HG03354 (cell line): Measurements from ENCODE around the gene SH3TC1.

ENCODE experiments used
- ATAC-seq: cut with Tn5 transposase; IDR thresholded peaks from one replicate; pipeline ENCODE4 v1.9.1; 2021; ENCODE audit warnings: mild to moderate bottlenecking; ENCODE audit not compliant: unreplicated experiment, poor library complexity, severe bottlenecking

SH3TC1 gene

DNA sequence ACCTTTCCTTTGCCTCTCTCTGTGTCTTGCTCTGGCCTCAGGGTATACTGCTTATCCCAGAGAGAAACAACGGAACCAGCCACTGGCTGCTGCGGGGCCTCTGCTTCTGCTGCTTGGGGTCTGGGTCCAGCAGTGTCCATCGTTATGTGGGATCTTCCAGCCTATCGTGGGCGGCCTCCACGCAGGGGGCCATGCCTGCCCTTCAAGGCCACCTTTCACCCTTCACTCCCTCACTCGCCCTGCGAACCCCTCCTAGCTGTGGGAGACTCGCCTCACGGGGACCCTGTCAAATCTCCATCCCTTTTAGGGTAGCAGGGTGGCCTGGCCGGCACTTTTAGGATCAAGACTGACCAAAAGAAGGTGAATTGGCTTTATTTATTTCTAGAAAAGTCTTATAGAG, 21.1 kb upstream of the SH3TC1 start:
- ATAC-seq: no peak

DNA sequence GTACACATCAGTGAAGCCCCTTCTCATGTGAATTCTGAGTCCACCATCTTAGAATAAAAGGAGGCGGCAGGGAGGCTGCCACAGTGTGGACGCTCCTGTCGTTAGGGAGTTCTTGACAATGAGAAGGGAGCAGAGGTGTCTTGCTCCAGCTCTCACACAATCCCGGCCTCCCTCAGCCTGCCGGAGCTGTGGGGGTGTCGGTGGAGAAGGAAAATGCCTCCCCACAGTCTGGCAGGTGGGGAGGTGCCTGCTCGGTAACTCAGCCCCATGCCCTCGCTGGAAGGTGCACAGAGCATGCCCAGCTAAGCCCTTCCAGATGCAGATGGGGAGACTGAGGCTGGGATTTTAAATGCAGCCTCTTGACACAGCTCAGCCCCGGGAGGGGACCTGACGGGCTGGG, 20.0 kb upstream of the SH3TC1 start:
- ATAC-seq: no peak

DNA sequence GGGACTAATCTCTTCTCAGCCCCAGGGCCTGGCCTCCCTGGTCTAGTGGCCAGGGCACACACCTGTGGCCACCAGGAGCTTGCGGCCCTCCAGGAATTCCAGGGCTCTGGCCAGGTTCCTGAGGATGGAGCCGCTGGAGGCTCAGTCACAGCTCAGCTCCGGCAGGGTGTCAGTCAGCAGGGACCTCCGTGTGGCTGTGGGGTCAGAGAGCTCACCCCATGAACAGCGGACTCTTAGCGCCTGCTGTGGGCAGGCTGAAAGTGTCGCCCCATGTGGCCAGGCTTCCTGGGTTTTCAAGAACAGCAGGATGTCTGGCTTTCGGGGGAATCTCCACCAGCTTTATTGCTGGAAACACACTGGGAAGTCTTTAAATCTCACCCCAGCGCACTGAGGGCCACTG, 19.3 kb upstream of the SH3TC1 start:
- no peak for ATAC-seq

DNA sequence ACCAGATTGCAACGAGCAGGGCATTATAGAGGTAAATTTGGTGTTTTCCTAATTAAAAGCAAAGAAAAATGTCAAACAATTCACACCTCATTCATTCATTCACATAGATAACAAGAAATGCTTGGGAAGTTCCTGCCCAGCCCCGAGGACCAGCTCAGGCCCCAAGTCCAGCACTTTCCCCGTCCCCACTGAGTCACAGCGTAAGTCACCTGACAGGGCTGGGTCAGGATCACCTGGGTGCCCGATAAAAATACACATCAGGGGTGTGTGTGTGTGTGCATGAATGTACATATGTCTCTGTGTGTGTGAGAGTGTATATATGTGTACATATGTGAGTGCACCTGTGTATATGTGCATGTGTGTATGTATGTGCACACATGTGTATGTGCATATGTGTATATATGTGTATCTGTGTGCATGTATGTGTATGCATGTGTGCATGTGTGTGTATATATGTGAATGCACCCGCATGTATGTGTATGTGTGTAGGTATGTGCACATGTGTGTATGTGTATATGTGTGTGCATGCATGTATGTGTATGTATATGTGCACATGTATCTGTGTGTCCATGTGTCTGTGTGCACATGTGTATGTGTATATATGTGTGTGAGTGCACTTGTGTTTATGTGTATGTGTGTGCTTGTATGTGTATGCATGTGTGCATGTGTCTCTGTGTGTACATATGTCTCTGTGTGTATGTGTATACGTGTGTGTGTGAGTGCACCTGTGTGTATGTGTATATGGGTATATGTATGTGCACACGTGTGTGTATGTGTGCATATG, 18.6 kb upstream of the SH3TC1 start:
- no peak for ATAC-seq

DNA sequence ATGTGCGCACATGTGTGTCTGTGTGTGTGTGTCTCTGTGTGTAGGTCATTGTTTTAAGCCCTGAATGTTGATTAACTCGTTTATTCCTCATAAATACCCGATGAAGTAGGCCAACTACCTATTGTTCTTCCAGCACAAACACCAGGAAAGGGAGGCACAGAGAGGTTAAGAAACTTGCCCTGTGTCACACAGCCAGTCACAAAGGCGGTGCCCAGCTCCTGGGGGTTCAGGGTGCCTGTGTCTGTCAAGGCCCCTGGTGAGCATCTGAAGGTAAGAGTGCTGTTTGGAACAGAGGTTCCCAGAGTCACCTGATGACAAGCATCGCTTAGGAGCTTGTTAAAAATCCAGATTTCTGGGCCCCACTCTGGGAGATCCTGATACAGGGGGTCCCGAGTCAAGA, 18.0 kb upstream of the SH3TC1 start:
- ATAC-seq: no peak

DNA sequence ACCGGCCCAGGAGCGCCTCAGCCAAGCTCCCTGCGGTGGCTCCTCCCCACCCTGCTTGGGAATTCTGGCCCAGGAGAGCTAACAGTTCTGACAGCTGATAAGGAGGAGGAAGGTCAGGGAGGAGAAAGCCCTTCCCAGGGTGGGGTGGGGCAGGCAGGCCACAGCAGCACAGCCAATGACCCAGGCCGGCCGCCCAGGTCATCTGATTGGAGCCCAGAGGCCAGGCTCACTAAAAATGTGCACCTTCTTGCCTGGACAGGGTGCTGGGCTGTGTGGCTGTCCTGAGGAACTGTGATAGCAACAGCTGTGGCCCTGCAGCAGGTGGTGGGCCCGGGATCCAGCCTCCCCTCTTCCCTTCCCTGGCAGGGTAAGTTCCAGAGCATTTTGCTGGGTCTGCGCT, 17.2 kb upstream of the SH3TC1 start:
- ATAC-seq: no peak

DNA sequence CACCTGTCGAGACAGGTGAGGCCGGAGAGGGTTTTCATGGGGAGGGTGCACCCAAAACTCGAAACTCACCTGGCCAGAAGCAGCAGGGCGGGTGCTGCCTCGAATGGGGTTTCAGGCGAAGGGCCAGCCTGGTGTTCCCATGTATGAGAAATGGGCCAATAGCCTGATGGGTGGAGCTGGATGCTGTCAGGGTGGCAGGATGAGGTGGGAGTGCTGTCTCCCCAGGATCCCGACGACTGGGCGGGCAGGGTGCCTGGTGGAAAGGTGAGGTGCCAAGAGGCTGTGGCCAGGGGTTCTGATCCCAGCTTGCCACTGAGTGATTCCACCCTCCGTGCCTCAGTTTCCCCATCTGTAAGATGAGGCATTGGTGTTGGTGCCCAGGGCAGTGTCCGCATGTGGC, 16.8 kb upstream of the SH3TC1 start:
- no peak for ATAC-seq

DNA sequence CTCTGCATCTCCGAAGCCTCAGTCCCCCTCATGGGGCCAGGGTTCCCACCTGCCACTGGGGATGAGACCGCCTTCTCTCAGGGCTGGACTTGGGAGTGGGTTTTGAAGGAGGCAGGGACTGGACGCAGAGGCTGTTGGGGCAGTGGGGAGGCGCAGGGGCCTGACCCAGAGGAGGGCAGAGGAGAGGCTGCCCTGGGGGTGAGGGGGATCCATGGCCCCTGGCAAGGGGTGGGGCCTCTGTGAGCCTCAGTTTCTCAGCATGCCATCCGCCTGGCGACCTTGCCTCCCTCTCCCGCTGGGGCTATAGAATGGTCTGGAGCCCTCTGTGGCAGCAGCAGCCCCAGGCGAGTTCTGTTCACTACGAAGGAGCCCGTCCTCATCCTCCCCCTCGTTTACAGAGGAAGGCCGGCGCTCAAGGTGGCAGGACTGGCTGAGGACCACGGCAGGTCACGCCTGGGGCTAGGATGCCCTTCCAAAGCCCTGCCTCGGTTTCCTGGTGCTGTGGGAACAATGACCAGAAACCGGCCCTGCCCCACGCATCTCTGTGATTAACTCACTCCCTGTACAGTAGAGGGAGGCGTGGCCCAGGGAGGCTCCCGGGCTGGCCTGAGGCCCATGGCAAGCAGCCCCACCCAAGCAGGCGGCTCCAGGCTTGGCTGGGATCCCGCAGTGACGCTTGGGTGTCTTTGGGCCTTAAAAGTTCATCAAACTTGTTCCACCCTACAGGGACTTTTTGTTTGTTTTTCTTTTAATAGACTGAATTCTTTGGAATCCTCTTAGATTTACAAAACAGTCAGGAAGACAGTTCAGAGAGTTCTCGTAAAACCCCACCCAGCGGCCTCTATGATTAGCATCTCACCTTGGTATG, 16.0 kb upstream of the SH3TC1 start:
- no peak for ATAC-seq

DNA sequence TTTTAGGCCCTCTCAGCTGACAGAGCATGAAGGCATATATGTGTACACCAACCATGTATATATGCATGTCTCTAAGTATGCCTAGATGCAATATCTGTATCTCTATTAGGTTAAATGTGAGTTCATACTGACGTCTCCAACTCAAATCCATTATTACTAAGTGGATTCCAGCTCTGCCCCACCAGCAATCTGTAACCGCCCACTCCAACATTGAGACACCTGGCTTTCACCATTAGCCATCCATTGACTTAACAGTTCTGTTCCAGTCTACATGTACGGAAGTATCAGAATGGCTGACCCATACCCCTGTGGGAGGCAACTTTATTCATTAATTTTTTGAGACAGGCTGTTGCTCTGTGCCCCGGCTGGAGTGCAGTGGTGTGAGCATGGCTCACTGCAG, 15.0 kb upstream of the SH3TC1 start:
- ATAC-seq: no peak

DNA sequence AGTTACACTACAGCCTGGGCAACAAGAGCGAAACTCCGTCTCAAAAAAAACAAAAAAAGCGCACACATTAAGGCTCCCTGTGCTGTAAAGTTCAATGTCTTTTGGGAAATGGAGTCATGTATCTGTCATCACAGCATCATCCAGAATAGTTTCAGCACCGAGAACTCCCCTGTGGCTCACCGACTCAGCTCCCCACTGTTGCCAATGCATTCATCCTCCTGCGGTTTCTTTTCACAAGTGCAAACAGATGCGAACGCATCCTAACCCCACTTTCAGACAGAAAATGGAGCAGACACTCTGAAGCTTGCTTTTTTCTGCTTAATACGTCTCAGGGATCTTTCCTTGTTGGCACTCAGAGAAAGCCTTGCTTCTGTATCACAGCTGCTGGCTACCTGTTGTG, 13.8 kb upstream of the SH3TC1 start:
- ATAC-seq: no peak

DNA sequence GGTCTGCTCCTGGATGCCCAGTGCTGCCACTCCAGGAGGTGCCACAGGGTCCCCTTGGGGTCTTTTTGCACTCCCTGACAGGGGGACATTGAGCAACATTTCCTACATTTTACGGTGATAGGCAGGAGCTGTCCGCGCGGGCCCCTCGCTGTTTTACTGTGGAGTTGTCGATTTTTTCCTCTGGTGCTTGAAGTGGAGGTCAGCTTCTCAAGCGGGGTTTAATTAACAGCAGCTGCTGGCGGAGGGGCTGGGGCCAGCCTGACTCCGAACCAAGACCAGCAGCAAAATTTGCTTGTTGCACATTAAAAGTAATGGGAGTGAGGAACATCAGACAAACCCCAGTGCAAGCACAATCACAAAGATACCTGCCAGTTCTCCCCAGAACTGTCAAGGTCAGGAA, 13.2 kb upstream of the SH3TC1 start:
- ATAC-seq: no peak

DNA sequence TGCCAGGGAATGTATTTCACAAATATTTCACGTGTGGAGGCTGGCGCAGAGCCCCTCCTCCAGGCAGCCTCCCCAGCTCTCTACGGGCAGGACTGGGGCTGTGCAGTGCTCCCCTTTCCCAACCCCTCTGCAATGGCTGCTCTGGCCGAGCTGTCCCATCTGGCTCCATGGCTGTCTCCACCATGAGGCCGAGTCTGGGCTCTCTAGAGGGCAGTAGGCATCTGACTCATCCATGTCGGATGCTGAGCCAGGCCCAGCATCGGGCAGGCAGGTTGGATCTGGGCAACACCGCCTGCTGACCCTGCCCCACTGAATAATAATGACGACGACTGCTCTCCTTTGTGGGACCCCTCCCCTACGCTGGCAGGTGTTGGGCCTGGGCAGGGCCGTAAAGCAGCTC, 11.0 kb upstream of the SH3TC1 start:
- ATAC-seq: no peak

DNA sequence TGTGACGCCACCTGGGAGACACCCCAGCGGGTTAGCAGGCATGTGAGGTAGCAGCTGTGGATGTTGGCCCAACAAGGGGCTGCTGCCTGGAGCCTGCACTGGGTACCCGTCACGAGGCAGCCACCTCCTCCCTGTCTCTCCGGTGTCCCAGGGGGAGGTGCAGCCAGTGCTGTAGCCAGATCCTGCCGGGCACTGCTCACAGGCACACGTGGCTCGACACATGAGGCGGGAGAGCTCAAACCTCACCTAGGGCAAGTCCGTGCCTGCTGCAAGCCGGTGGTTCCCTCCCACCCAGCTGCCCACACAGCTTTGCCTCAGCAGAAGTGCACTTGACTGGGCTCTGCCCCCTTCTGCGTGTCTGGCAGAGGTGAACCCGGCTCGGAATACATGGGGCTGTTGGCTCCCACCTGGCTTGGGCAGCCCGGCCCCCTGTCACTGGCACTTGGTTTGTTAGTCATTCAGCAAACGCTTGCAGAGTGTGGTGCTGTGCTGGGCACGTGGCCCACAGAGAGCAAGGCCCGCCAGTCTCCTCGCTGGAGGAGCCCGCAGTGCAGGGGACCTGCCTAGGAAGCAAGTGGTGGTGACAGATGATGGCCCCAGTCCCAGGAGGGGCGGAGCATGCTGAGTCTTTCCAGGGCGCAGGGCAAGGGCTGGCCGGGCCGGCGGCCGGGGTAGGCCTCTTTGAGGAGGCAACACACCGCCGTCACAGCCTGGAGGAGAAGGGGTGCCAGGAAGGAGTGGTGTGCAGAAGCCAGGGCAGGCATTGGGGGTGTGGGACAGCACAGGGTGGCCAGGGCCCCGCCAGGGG, 10.1 kb upstream of the SH3TC1 start:
- no peak for ATAC-seq

DNA sequence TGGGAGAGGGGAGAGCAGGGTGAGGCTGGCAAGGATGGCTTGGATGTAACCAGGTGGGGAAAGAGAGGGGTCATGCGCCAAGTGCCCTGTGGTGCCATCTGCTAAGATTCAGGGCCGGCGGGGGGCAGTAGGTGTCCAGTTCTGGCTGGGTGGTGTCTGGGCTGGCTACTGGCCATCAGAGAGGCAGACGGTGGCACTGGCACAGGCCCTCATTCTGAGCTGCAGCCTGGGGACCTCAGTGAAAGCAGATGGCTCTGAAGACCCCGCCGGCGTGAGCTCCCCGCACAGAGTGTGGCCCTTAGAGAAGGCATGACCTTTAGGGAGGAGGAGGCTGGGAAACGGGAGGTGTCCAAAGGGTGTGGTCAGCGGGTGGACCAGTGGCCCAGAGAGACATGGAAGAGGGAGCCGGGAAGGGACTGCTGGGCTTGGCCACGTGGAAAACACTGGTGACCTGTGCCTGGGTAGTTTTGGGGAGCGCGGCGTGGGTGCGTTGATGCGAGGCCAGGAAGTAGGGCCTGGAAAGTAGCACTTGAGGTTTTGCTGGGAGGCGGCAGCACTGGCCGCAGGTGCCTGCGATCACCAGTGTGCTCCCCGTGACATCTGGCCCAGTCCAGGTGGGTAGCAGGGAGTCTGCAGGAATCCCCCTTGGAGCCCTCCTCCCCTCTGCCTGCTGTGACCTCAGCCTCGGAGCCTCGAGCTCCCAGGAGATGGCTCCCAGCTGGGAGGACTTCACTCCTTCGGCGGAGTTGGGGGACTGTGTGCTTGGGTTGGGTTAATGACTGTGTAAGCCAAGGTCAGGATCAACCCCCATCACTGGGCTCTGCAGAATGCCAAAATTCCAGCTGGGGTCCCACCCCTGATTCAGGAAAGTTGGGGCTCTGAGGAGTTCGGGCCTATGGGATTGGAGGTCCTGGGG, 9.3 kb upstream of the SH3TC1 start:
- ATAC-seq: no peak

DNA sequence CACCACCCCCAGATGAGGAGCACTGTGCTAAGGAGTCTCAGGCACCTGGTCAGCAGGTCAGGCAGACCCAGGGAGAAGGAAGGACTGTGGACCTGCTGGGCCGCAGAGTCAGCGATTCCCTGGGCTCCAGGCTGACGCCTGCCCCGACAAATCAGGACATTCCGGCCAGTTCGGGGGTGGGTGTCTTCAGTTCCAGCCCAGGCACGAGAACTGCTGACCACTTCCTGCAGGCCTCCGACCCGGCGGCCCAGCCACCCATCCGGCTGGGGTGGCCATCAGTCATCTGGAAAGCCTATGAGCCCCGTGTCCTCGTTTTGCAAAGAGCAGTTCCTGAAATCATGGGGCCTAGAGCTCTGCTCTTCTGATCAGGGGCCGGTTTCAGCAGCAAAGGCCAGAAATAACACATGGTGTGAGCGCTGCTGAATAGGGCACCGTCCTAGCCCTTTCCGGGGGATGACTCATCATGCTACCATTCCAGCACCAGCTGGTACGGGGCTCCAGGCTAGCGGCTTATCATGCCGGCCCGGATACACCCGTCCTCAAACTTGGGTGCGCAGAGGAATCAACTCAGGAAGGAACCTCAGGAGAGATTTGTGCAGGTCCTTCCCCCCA, 7.8 kb upstream of the SH3TC1 start:
- ATAC-seq: peak; percentile 59

DNA sequence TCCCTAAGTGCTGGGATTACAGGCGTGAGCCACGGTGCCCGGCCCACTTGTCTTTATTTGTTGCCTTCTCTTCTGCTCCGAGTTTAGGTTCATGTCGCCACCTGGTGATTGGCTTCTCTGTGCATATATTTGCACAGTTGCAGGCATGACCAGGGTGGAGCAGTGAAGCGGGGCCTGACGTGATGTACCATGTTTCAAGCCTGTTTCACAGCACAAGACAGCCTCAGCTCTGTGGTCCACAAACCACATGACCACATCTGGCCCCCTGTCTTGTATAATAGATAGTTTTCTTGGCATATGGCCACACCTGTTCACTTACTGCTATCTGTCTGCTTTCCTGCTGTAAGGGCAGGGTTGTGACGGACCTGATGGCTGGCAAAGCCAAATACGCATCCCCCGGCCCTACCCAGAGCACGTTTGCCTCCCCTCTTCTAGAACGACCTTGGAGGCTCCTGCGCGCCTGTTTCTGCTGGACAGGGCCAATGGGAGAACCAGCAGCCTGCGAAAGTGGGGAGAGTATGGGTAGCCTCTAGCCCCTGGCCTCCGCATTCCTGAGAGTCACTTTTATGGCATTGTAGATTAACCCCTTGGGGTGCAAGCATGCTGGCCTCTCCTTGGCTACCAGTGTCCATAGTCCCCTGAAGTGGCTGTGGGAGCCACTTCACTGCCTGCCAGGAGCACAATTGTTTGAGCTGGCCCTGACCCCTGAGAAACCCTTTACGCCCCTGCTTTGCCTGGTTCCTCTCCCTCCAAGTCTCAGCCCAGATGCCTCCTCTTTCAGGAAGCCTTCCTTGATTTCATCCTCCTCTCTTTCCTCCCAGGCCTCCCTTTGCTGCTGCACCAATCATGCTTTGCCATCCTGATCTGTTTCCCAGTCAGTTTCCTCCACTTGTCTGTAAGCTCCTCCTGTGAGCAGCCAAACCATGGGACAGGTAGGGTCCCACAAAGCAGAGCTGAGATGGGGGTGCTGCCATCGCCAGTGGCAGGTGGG, 6.0 kb upstream of the SH3TC1 start:
- ATAC-seq: peak; percentile 89

DNA sequence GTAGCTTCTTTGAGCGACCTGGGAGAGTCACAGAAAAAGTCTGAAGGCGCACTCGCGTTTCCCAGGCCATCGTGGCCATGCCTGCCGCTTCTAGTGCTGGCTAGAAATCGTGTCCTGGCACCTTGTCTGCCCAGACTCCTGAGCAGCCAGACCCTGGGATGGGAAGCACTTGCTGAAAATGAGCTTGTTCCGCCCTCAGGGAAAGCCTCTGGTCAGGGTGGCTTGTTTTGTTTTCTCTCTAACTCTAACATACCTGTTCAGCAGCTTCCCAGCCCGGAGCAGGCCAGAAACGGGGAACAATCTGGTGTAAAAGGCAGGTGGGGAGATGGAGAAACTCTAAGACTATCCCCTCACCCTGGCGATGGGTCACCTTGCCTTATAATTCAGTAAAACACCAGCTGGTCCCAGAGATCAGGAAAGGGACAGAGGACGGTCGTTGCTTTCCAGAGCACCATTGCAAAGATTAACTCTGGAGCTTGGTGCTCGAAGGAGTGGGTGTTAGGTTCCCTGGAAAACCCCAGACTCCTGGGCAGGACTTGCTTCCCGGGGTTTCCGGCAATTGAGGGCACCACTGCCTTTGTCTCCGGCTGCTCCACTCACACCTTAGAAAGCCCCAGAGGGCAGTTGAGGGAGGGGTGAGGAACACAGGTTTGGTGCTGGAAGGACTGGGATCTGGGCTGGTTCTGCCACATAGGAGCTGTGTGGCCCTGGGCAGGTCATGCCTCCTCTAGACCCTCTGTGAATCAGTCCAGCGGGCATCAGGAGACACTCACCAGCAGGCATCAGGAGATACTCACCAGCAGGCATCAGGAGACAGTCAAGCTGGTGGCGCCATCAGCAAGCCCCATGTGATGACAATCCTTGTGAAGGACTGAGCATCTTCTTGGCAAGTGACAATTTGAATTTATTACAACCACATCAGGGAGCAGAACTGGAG, 4.5 kb upstream of the SH3TC1 start:
- ATAC-seq: no peak
